Mesenchymal stem cell (in vitro differentiated cells and primary cell): ENCODE data around the gene ULK3.

Source experiments
- DNase-seq: peaks from one replicate; pipeline ENCODE4 v3.0.0-alpha.2; 2013
- H2AFZ ChIP-seq: one replicate; pipeline ENCODE4 v1.6.1; 2013; ENCODE audit warnings: low read depth, mild to moderate bottlenecking, control low read depth, inconsistent platforms, low read length, moderate library complexity
- H2AK5ac ChIP-seq: 2 replicates; pipeline ENCODE4 v1.6.1; 2013; ENCODE audit warnings: low read length, moderate library complexity, mild to moderate bottlenecking, inconsistent platforms; ENCODE audit not compliant: severe bottlenecking
- H2BK120ac ChIP-seq: one replicate; pipeline ENCODE4 v1.6.1; 2013; ENCODE audit warnings: low read depth, mild to moderate bottlenecking, inconsistent platforms, low read length, moderate library complexity
- H2BK12ac ChIP-seq, 2 experiments: one replicate each; pipeline ENCODE4 v1.6.1; 2013; ENCODE audit warnings: inconsistent platforms in 2 of 2, low read length in 2 of 2, mild to moderate bottlenecking in 2 of 2, moderate library complexity in 2 of 2, control low read depth in 1 of 2
- H2BK15ac ChIP-seq: one replicate; pipeline ENCODE4 v1.6.1; 2013; ENCODE audit warnings: mild to moderate bottlenecking, low read depth, inconsistent platforms; ENCODE audit not compliant: poor library complexity, severe bottlenecking
- H2BK5ac ChIP-seq: 2 replicates; pipeline ENCODE4 v1.6.1; 2013; ENCODE audit warnings: low read depth, mild to moderate bottlenecking, low read length, control low read depth, inconsistent platforms; ENCODE audit not compliant: poor library complexity, severe bottlenecking
- H3K14ac ChIP-seq, 2 experiments: one replicate each; pipeline ENCODE4 v1.6.1; 2013; ENCODE audit warnings: inconsistent platforms in 2 of 2, low read length in 2 of 2, control low read depth in 1 of 2, mild to moderate bottlenecking in 1 of 2, moderate library complexity in 1 of 2
- H3K18ac ChIP-seq, 2 experiments: one replicate each; pipeline ENCODE4 v1.6.1; 2013; ENCODE audit warnings: inconsistent platforms in 2 of 2, low read length in 2 of 2, control low read depth in 1 of 2, low read depth in 1 of 2, mild to moderate bottlenecking in 1 of 2
- H3K23ac ChIP-seq, 2 experiments: one replicate each; pipeline ENCODE4 v1.6.1; 2013; ENCODE audit warnings: inconsistent platforms in 2 of 2, low read length in 2 of 2, mild to moderate bottlenecking in 2 of 2, moderate library complexity in 2 of 2, control low read depth in 1 of 2
- H3K27ac ChIP-seq: 2 replicates; pipeline ENCODE4 v1.5.1; 2013; ENCODE audit warnings: mild to moderate bottlenecking, moderate library complexity, low read length, control low read depth, inconsistent platforms; ENCODE audit not compliant: poor library complexity, severe bottlenecking
- H3K27me3 ChIP-seq, 2 experiments: 2 replicates each; pipeline versions ENCODE4 v1.6.1 to v1.7.0; 2013; ENCODE audit warnings: low read length in 2 of 2, mild to moderate bottlenecking in 2 of 2, moderate library complexity in 2 of 2, control low read depth in 1 of 2, inconsistent platforms in 1 of 2; ENCODE audit not compliant: control insufficient read depth in 1 of 2, insufficient read depth in 1 of 2
- H3K36me3 ChIP-seq, 2 experiments: 2 replicates each; pipeline versions ENCODE4 v1.6.1 to v1.7.0; 2013; ENCODE audit warnings: low read length in 2 of 2, control low read depth in 1 of 2, inconsistent platforms in 1 of 2, low read depth in 1 of 2, mild to moderate bottlenecking in 1 of 2; ENCODE audit not compliant: insufficient read depth in 2 of 2, control insufficient read depth in 1 of 2
- H3K4ac ChIP-seq, 2 experiments: one replicate each; pipeline ENCODE4 v1.6.1; 2013; ENCODE audit warnings: inconsistent platforms in 2 of 2, low read length in 2 of 2, mild to moderate bottlenecking in 2 of 2, moderate library complexity in 2 of 2, control low read depth in 1 of 2, low read depth in 1 of 2
- H3K4me1 ChIP-seq: 2 replicates; pipeline ENCODE4 v1.6.1; 2013; ENCODE audit warnings: low read depth, low read length, control low read depth; ENCODE audit not compliant: control insufficient read depth, insufficient read depth
- H3K4me2 ChIP-seq: 2 replicates; pipeline ENCODE4 v1.6.1; 2013; ENCODE audit warnings: low read length, mild to moderate bottlenecking, inconsistent platforms; ENCODE audit not compliant: poor library complexity, severe bottlenecking
- H3K4me3 ChIP-seq, 2 experiments: 2 replicates each; pipeline versions ENCODE4 v1.5.1 to v1.7.0; 2013; ENCODE audit warnings: low read length in 2 of 2, mild to moderate bottlenecking in 2 of 2, control low read depth in 1 of 2, low read depth in 1 of 2; ENCODE audit not compliant: insufficient read depth in 1 of 2
- H3K79me1 ChIP-seq: replicated peaks from 2 replicates; pipeline ENCODE4 v1.6.1; 2013; ENCODE audit warnings: mild to moderate bottlenecking, control low read depth, low read length, inconsistent platforms; ENCODE audit not compliant: poor library complexity, severe bottlenecking
- H3K9ac ChIP-seq: 2 replicates; pipeline ENCODE4 v1.7.0; 2013; ENCODE audit warnings: mild to moderate bottlenecking, low read length, moderate library complexity
- H3K9me3 ChIP-seq: 2 replicates; pipeline ENCODE4 v1.7.0; 2013; ENCODE audit warnings: mild to moderate bottlenecking, low read length; ENCODE audit not compliant: control insufficient read depth
- H4K8ac ChIP-seq: one replicate; pipeline ENCODE4 v1.6.1; 2013; ENCODE audit warnings: inconsistent platforms, mild to moderate bottlenecking, low read length, moderate library complexity
- H4K91ac ChIP-seq: one replicate; pipeline ENCODE4 v1.6.1; 2013; ENCODE audit warnings: mild to moderate bottlenecking, low read length, inconsistent platforms
- WGBS: methylation state at CpG from one replicate; pipeline ENCODE4 v1.1.7; 2013; ENCODE audit warnings: mixed read lengths; 5-methylcytosine and 5-hydroxymethylcytosine counted together

ULK3 gene

GRCh38 chr15:74867466-74868038 is 24.6 kb upstream of the ULK3 start:
- Histone ChIP-seq H4K8ac (no peak overlapping the region), H3K9me3 (no peaks in the 10 kb centered on the region), H2BK15ac (no peak overlapping the region), H3K23ac (no peak overlapping the region), H3K4me2 (peak overlapping the region; percentile 20), H3K9ac (no peak overlapping the region), H2BK120ac (no peak overlapping the region), H2AK5ac (peak overlapping the region; percentile 24), H4K91ac (no peak overlapping the region), H3K4me1 (peaks cover 44% of the 10 kb centered on the region), H3K79me1 (peaks cover 11% of the 10 kb centered on the region), H3K4ac (no peak overlapping the region), H3K27ac (peak overlapping the region; percentile 85), H2BK12ac (no peak overlapping the region), H3K4me3 (no peak overlapping the region), H3K18ac (no peak overlapping the region), H3K27me3 (no peaks in the 10 kb centered on the region), H2AFZ (no peak overlapping the region), H2BK5ac (peak overlapping the region; percentile 74), H3K36me3 (peaks cover 9 to 14% of the 10 kb centered on the region in 2 experiments), H3K14ac (no peak overlapping the region)
- DNase-seq = no peak
- no CpG with 5 or more reads among the region's 1 CpG for WGBS

DNA sequence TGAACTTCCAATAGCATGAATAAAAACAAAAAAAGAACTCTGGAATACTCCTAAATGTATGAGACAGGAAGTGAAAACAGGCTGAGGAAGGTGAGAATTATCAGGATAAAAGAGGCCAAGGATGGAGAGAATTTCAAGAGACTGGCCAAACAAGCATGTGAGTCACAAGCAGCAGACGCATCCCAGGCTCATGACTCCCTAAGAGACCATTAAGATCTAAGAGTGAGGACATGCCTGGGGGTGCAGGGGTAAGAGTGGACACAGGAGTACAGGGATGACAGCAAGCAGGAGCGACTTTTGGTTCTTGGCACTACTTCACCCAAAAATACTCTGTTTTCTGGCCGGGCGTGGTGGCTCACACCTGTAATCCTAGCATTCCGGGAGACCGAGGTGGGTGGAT is 23.1 kb upstream of the ULK3 start:
- H3K27me3 ChIP-seq = no peaks in the 10 kb centered on the region

GRCh38 chr15:74865316-74865715 is 22.4 kb upstream of the ULK3 start:
- peak overlapping the region; percentile 90 for H2AK5ac ChIP-seq
- WGBS = 96% methylated on average over 2 of the region's 2 CpGs
- H2BK12ac ChIP-seq = no peak overlapping the region
- H3K36me3 ChIP-seq = peaks cover 9% of the 10 kb centered on the region in 2 experiments
- peaks cover 35% of the 10 kb centered on the region for H3K4me1 ChIP-seq
- no peak overlapping the region for H4K91ac ChIP-seq
- no peak overlapping the region for H3K18ac ChIP-seq
- H3K14ac ChIP-seq = no peak overlapping the region
- H4K8ac ChIP-seq = no peak overlapping the region
- no peak for DNase-seq
- no peak overlapping the region for H3K4me3 ChIP-seq
- H3K4me2 ChIP-seq = no peak overlapping the region
- H3K9me3 ChIP-seq = no peaks in the 10 kb centered on the region
- no peak overlapping the region for H3K4ac ChIP-seq
- no peak overlapping the region for H2BK15ac ChIP-seq
- no peaks in the 10 kb centered on the region for H3K27me3 ChIP-seq
- no peak overlapping the region for H3K27ac ChIP-seq
- H3K9ac ChIP-seq = no peak overlapping the region
- H3K79me1 ChIP-seq = peaks cover 10% of the 10 kb centered on the region
- no peak overlapping the region for H2AFZ ChIP-seq
- H2BK120ac ChIP-seq = no peak overlapping the region
- H2BK5ac ChIP-seq = no peak overlapping the region
- H3K23ac ChIP-seq = no peak overlapping the region

More for the DNA sequence above, 23.1 kb upstream of the ULK3 start:
- no peak overlapping the region for H3K14ac ChIP-seq
- H2BK12ac ChIP-seq = no peak overlapping the region
- 74% methylated on average over 6 of the region's 6 CpGs for WGBS
- peak overlapping the region; percentile 61 for H3K9ac ChIP-seq
- no peak overlapping the region for H3K4ac ChIP-seq
- no peak overlapping the region for H4K91ac ChIP-seq
- peak; percentile 78 for DNase-seq
- H2BK120ac ChIP-seq = no peak overlapping the region
- H3K4me1 ChIP-seq = peaks cover 38% of the 10 kb centered on the region
- no peak overlapping the region for H3K18ac ChIP-seq
- peak overlapping the region; percentile 3 for H2AK5ac ChIP-seq
- no peak overlapping the region for H3K23ac ChIP-seq
- H2BK15ac ChIP-seq = no peak overlapping the region
- no peak overlapping the region for H3K4me3 ChIP-seq
- peaks cover 9 to 14% of the 10 kb centered on the region in 2 experiments for H3K36me3 ChIP-seq
- H3K4me2 ChIP-seq = no peak overlapping the region
- H3K27ac ChIP-seq = peak overlapping the region; percentile 64
- H4K8ac ChIP-seq = no peak overlapping the region
- no peak overlapping the region for H2BK5ac ChIP-seq
- no peak overlapping the region for H2AFZ ChIP-seq
- peaks cover 10% of the 10 kb centered on the region for H3K79me1 ChIP-seq
- H3K9me3 ChIP-seq = no peaks in the 10 kb centered on the region

DNA sequence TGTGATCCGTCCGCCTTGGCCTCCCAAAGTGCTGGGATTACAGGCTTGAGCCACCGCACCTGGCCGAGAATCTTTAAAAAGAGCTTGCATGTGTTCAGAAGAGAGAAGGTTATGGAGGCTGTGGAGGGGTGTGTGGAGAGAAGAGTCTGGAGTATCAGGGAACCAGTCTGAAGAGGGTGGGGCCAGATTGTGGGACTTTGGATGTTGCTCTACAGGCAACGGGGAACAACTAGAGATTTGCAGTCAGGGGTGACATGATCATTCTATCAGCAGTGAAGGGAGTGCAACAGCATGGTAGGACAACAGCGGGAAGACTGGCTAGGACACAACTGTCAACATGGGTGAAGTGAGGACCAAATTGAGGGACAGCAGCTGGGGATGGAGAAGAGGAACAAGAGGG is 21.3 kb upstream of the ULK3 start:
- 78% methylated on average over 6 of the region's 6 CpGs for WGBS

More for the DNA sequence above, 21.3 kb upstream of the ULK3 start:
- Histone ChIP-seq H3K23ac (no peak overlapping the region), H3K9ac (no peak overlapping the region), H3K36me3 (peaks cover 6 to 9% of the 10 kb centered on the region in 2 experiments), H3K79me1 (peaks cover 14% of the 10 kb centered on the region), H2BK5ac (no peak overlapping the region), H3K4ac (no peak overlapping the region), H3K27me3 (no peaks in the 10 kb centered on the region), H3K4me2 (no peak overlapping the region), H3K9me3 (no peaks in the 10 kb centered on the region), H4K91ac (no peak overlapping the region), H3K4me3 (no peak overlapping the region), H3K18ac (no peak overlapping the region), H3K4me1 (peaks cover 35% of the 10 kb centered on the region), H2BK15ac (no peak overlapping the region), H2BK12ac (peak overlapping the region in 1 of 2 experiments; percentile 2), H3K27ac (no peak overlapping the region), H2BK120ac (no peak overlapping the region), H2AK5ac (peak overlapping the region; percentile 13), H4K8ac (no peak overlapping the region), H2AFZ (no peak overlapping the region), H3K14ac (no peak overlapping the region)
- DNase-seq = no peak
